B cell (primary cell): Measurements from ENCODE around the gene GGN. TPM values are rescaled to one million over a fixed set of nuclear protein-coding genes. Genes with fewer than 3 reads are reported as not detected.

Experiments used
- ATAC-seq: fragments of 200-7000 bp; cut with Tn5 transposase; one replicate; pipeline ENCODE4 v1.10.0; 2021; ENCODE audit warnings: low read depth, mild to moderate bottlenecking, moderate number of reproducible peaks, moderate library complexity
- CTCF ChIA-PET: fragments of 350-600 bp; sonication (Branson Sonifier 250); formaldehyde crosslinking; loops from one replicate; lab custom pipeline; 2021; ENCODE audit warnings: antibody characterized with exemption, inconsistent platforms; lab: Charles Lee
- POLR2A ChIA-PET: fragments of 350-600 bp; sonication (Branson Sonifier 250); formaldehyde crosslinking; loops from one replicate; lab custom pipeline; 2021; ENCODE audit warnings: antibody characterized with exemption; lab: Charles Lee
- DNase-seq: peaks from one replicate; pipeline ENCODE4 v3.0.0; 2013
- H2AFZ ChIP-seq: 2 replicates; pipeline ENCODE4 v1.6.1; 2012; ENCODE audit warnings: mild to moderate bottlenecking, low read depth, low read length; ENCODE audit not compliant: insufficient read depth, poor library complexity, severe bottlenecking
- H3K27ac ChIP-seq, 2 donors: 1 replicate in 1 of 2; 2 replicates in 1 of 2; pipeline ENCODE4 v1.5.1; 2012 to 2013; ENCODE audit warnings: low read length in 2 of 2, mild to moderate bottlenecking in 2 of 2, moderate library complexity in 1 of 2
- H3K27me3 ChIP-seq, 4 experiments: fragments of 200-600 bp in 1 of 4; sonication (generic) in 1 of 4; replicated peaks in 1 of 4; 1 replicate in 2 of 4; 2 replicates in 2 of 4; pipeline versions ENCODE4 v1.6.1 to v1.7.0; 2013 to 2016; ENCODE audit warnings: low read length in 3 of 4, mild to moderate bottlenecking in 2 of 4, mixed read lengths in 1 of 4, moderate library complexity in 1 of 4; ENCODE audit not compliant: insufficient read depth in 4 of 4, control insufficient read depth in 3 of 4; ENCODE audit errors: control extremely low read depth in 1 of 4
- H3K36me3 ChIP-seq, 2 experiments: replicated peaks in 1 of 2; 1 replicate in 1 of 2; 2 replicates in 1 of 2; pipeline versions ENCODE4 v1.6.1 to v1.7.1; 2013; ENCODE audit warnings: low read length in 1 of 2; ENCODE audit not compliant: insufficient read depth in 2 of 2, control insufficient read depth in 1 of 2; ENCODE audit errors: control extremely low read depth in 1 of 2, extremely low read depth in 1 of 2
- H3K4me1 ChIP-seq, 2 donors: fragments of 200-600 bp in 1 of 2; sonication (generic) in 1 of 2; 1 replicate in 1 of 2; 2 replicates in 1 of 2; pipeline versions ENCODE4 v1.5.1 to v1.6.1; 2013 to 2017; ENCODE audit warnings: low read length in 2 of 2; ENCODE audit not compliant: control insufficient read depth in 2 of 2, insufficient read depth in 2 of 2
- H3K4me2 ChIP-seq: replicated peaks from 2 replicates; pipeline ENCODE3; 2012; ENCODE audit warnings: mild to moderate bottlenecking, low read depth, low read length; ENCODE audit not compliant: poor library complexity, severe bottlenecking
- H3K4me3 ChIP-seq, 5 experiments: fragments of 200-600 bp in 1 of 5; sonication (generic) in 1 of 5; 1 replicate in 3 of 5; 2 replicates in 2 of 5; pipeline versions ENCODE4 v1.5.1 to v1.7.0; 2011 to 2016; ENCODE audit warnings: low read length in 4 of 5, mild to moderate bottlenecking in 4 of 5, low read depth in 2 of 5, control low read depth in 1 of 5, moderate library complexity in 1 of 5; ENCODE audit not compliant: insufficient read depth in 1 of 5; ENCODE audit errors: control extremely low read depth in 1 of 5, extremely low read depth in 1 of 5
- H3K79me2 ChIP-seq: fragments of 200-600 bp; sonication (generic); one replicate; pipeline ENCODE4 v1.6.0; 2016; ENCODE audit warnings: low read length; ENCODE audit not compliant: control insufficient read depth, insufficient read depth
- H3K9ac ChIP-seq: fragments of 200-600 bp; sonication (generic); 2 replicates; pipeline ENCODE4 v1.6.1; 2017; ENCODE audit warnings: mild to moderate bottlenecking, low read length, moderate library complexity
- H3K9me3 ChIP-seq, 3 donors: one replicate each; pipeline versions ENCODE4 v1.6.1 to v1.7.1; 2013; ENCODE audit warnings: low read length in 2 of 3; ENCODE audit not compliant: control insufficient read depth in 2 of 3, insufficient read depth in 1 of 3; ENCODE audit errors: control extremely low read depth in 1 of 3
- H4K20me1 ChIP-seq: 2 replicates; pipeline ENCODE4 v1.6.0; 2012; ENCODE audit warnings: mild to moderate bottlenecking, low read length; ENCODE audit not compliant: insufficient read depth, control insufficient read depth, poor library complexity, severe bottlenecking
- H3K27ac Mint-ChIP-seq: one replicate; pipeline ENCODE4 v1.8.0; 2021; ENCODE audit warnings: mixed read lengths
- H3K27me3 Mint-ChIP-seq: one replicate; pipeline ENCODE4 v1.8.0; 2021; ENCODE audit warnings: mixed read lengths
- H3K4me1 Mint-ChIP-seq: one replicate; pipeline ENCODE4 v1.8.0; 2021; ENCODE audit warnings: mixed read lengths
- H3K4me3 Mint-ChIP-seq: one replicate; pipeline ENCODE4 v1.8.0; 2021; ENCODE audit warnings: mixed read lengths
- H3K9me3 Mint-ChIP-seq: one replicate; pipeline ENCODE4 v1.8.0; 2022; ENCODE audit warnings: mixed read lengths; ENCODE audit not compliant: insufficient read depth
- CTCF ChIP-seq: fragments of 200-600 bp; IDR thresholded peaks from one replicate; pipeline ENCODE4 v1.8.0; 2022; ENCODE audit warnings: antibody characterized with exemption, mild to moderate bottlenecking
- EZH2 ChIP-seq: IDR thresholded peaks from 2 replicates; pipeline ENCODE4 v1.6.1; 2012; ENCODE audit warnings: borderline replicate concordance, low read depth, mild to moderate bottlenecking, moderate library complexity, low read length; ENCODE audit not compliant: insufficient read depth, poor library complexity, severe bottlenecking
- WGBS: methylation state at CpG from one replicate; pipeline ENCODE4 v1.1.5; 2013; ENCODE audit warnings: missing lambda C conversion rate; ENCODE audit not compliant: insufficient coverage; 5-methylcytosine and 5-hydroxymethylcytosine counted together
- intact Hi-C: fragments of 100-400 bp; cut with micrococcal nuclease; formaldehyde crosslinking; loops from one replicate; pipeline ENCODE4 v1.10.0; 2022
- polyA minus RNA-seq: library from RNA; depleted of rRNA, polyadenylated mRNA; stranded (reverse); fragments of >200 nt; gene quantifications from 2 replicates; pipeline ENCODE4 v1.2.3, GENCODE V29; 2012
- polyA plus RNA-seq: library from polyadenylated mRNA; depleted of rRNA; stranded (reverse); fragments of >200 nt; gene quantifications from 2 replicates; pipeline ENCODE4 v1.2.3, GENCODE V29; 2012
- total RNA-seq, 2 donors: library from RNA; stranded (reverse); fragments of 120-200 nt in 1 of 2; gene quantifications; 1 replicate in 1 of 2; 2 replicates in 1 of 2; pipeline versions ENCODE4 v1.2.3 to v1.2.4, GENCODE V29; 2013 to 2022

GGN gene
- total RNA-seq (0.34 TPM in 2 replicates), polyA plus RNA-seq (not detected in 2 replicates), polyA minus RNA-seq (0.36 TPM in 1 of 2 replicates, not detected in the other)
- total RNA-seq (2013) = 0.05 TPM

GRCh38 chr19:38387550-38388348 is at the start of gene GGN:
TSS of gene GGN (minus strand) at chr19:38388034. CDS start at chr19:38387261, 773 bp downstream.
- no peaks in the 10 kb centered on the region for H3K79me2 ChIP-seq
- intact Hi-C loops = loop anchor here (1.0 to 5.0 kb wide), 4 partner anchors 13 to 230 kb away; partner anchors contain the start of genes EIF3K, FAM98C, MAP4K1 and PSMD8
- H3K27ac Mint-ChIP-seq = peak within 1 kb of the TSS; percentile 75
- H4K20me1 ChIP-seq = peaks cover 53% of the 10 kb centered on the region
- no peak within 1 kb of the TSS for H3K27ac ChIP-seq
- H3K9me3 Mint-ChIP-seq = no peaks in the 10 kb centered on the region
- peaks cover 0 to 30% (median 0%) of the 10 kb centered on the region in 3 donors for H3K9me3 ChIP-seq
- CTCF ChIA-PET = interaction anchor here (0.7 to 2.3 kb wide), 4 partner anchors 9 to 52 kb away, joined by 3 to 20 read pairs (median 4); partner anchors contain the start of genes CATSPERG and FAM98C
- TF ChIP-seq EZH2 = no peak
- TF ChIP-seq CTCF = no peak
- peak within 1 kb of the TSS; percentile 53 for H2AFZ ChIP-seq
- POLR2A ChIA-PET = interaction anchor here (0.8 to 2.5 kb wide), 5 partner anchors 11 to 26 kb away, joined by 3 to 11 read pairs (median 5); partner anchors contain the start of genes FAM98C and PSMD8
- H3K27me3 Mint-ChIP-seq = peaks cover 27% of the 10 kb centered on the region
- peaks cover 31% of the 10 kb centered on the region for H3K4me1 Mint-ChIP-seq
- peak within 1 kb of the TSS; percentile 97 for H3K4me3 Mint-ChIP-seq
- peaks cover 0 to 49% (median 21%) of the 10 kb centered on the region in 4 experiments for H3K27me3 ChIP-seq
- H3K9ac ChIP-seq = peak within 1 kb of the TSS; percentile 69
- peaks cover 0 to 22% of the 10 kb centered on the region in 2 experiments for H3K36me3 ChIP-seq
- H3K4me3 ChIP-seq = peak within 1 kb of the TSS; percentile 11 to 77 (median 41)
- peak; percentile 84 for DNase-seq
- ATAC-seq = peak; percentile 65
- H3K4me1 ChIP-seq = peaks cover 36% of the 10 kb centered on the region in 2 donors
- peak within 1 kb of the TSS; percentile 97 for H3K4me2 ChIP-seq
- WGBS = under 1% methylated on average over 47 of the region's 51 CpGs
